HG03103 (cell line): ENCODE measurements around the gene SPATA31A3.
"Not testable (repeated sequence)": the region's sequence is repeated elsewhere in the genome, so short reads cannot be mapped to it uniquely, and the experiment has no call there.

ENCODE experiments used
- ATAC-seq: cut with Tn5 transposase; IDR thresholded peaks from one replicate; pipeline ENCODE4 v1.9.1; 2021; ENCODE audit warnings: low read depth; ENCODE audit not compliant: unreplicated experiment

SPATA31A3 gene

DNA sequence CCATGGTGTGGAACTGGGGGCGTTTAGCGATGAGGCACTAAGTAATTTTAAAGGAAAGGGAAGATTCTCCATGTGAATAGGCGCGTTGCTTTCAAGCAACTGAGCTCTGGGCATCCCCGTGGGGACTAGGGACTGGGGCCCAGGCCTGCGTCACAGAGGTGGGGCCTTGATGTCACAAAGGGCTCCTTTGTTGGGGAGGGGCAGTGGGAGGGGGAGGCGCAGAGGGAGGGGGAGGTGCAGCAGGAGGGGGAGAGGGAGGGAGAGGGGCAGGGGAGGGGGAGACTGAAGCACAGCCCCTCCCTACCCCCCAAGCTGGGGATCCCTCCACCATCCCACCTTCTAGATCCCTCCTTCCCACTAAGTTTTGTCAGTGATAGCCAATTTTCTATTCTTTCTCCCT, at the start of gene SPATA31A3:
Gene SPATA31A3 (minus strand): TSS at position 101 of the 400 bp plus-strand sequence. CDS start 29 bp downstream, at position 72.
- not testable (repeated sequence) for ATAC-seq

DNA sequence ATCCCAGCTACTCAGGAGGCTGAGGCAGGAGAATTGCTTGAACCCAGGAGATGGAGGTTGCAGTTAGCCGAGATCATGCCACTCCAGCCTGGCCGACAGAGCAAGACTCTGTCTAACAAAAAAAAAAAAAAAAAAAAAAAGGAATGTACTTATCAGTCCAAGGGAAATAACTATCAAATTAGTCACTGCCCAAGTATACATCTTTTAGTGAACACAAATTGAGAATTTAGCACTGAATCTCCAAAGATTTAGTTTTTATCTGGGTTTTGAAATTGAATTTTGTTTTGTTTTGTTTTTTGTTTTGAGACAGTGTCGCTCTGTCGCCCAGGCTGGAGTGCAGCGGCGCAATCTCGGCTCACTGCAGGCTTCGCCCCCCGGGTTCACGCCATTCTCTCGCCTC, 39.8 kb downstream of the SPATA31A3 start:
- ATAC-seq: not testable (repeated sequence)

DNA sequence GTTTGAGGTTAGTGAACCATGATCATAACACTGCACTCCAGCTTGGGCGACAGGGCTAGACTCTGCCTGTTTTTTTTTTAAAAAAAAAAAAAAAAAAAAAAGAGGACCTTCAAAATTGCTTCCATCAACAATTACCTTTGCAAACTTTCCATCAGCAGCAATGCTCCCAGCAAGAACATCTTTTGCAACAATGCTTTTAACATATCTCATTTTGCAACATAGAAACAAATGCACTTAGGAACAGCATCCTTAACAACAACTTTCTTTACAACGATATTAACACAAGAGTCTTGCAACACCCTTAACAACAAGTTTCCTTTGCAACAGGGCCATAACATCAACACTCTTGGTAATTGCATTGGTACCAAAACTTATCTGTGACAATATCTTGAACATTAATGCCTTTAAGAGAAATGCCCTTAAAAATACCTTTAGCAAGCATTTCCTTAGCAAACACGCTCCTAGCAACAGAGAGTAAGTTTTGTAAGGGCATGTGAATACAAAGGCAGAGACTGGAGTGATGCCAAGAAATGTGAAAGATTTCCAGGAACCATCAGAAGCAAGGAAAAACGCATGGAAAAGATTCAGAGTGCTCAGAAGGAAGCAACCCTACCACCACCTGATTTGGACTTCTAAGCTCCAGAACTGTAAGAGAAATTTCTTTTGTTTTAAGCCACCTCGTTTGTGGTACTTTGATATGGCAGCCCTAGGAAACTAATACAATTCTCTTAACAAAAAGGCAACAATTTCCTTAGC, 49.8 kb downstream of the SPATA31A3 start:
- not testable (repeated sequence) for ATAC-seq

DNA sequence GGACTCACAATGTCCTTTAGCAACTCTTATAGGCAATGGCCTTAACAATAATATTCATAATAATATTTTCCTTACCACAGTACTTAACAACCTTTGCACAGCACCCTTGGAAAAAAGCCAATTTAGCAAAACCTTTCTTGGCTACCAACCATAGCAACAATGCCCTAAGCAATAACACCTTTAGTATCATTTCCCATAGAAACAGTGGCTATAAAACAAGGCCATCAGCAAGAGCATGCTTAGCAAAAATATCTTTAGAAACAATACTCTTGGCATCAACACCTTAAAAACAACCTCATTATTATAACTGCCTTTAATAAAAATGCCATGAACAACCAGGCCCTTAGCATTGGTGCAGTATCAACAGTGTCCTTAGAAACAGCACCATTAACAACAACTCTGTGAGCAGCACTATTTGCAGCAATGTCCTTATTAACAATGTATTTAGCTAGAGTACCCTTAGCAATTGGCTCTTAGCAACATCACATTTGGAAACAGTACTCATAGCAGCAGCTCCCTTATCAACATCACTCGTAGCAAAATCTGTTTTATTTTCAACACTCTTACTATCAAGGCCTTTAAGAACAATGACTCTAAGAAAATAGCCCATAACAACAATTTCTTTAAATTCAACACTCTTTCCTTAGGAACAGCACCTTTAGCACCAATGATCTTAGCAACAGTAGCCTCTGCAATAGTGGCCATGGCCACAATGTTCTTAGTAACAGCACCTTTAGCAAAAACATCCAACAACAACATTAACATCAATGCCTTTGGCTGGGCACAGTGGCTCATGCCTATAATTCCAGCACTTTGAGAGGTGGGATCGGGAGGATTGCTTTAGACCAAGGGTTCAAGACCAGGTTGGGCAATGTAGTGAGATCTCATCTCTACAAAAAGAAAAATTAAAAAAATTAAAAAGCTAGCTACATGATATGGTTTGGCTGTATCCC, 52.2 kb downstream of the SPATA31A3 start:
- ATAC-seq: not testable (repeated sequence)

DNA sequence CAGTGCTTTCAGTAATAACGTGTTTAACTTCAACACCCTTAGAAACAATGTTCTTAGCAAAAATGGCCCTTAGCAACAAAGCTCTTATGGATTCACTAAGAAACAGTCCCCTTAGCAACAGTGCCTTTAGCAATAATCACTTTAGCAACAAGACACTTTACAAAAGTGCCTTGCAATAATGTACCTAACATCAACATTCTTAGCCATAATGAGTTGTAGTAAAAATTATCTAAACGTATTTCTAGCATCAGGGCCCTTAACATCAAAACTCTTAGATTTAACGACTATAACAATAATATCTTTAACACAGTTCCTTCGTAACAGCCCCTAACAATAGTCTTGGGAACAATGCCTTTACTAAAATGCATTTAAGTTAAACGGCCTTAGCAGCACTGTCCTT, 54.0 kb downstream of the SPATA31A3 start:
- not testable (repeated sequence) for ATAC-seq

DNA sequence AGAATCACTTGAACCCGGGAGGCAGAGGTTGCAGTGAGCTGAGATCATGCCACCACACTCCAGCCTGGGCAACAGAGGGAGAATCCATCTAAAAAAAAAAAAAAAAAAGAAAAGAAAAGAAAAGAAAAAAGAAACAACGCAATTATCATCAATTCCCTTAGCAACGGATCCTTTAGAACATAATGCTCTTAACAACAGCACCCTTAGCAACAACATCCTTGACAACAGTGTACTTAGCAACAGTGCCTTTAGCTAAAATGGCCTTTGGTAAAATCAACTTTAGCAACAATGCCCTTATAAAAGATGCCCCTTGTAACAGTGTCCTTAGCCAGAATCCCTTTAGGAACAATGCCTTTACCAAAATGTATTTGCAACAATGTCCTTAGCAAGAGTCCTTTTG, 54.7 kb downstream of the SPATA31A3 start:
- ATAC-seq: not testable (repeated sequence)
